GM12873 (cell line): ENCODE data around the gene LGR4.

Source experiments
- TF ChIP-seq, protein P1 (sequence below): IDR thresholded peaks from 2 replicates; pipeline ENCODE4 v1.5.1; 2012; ENCODE audit warnings: low read depth, mild to moderate bottlenecking, moderate library complexity, low read length, control low read depth; ENCODE audit not compliant: insufficient read depth; ENCODE audit errors: missing control alignments

The LGR4 gene

GRCh38 chr11:27380771-27381170 is 91.8 kb downstream of the LGR4 start:
- TF ChIP-seq, protein P1, sequence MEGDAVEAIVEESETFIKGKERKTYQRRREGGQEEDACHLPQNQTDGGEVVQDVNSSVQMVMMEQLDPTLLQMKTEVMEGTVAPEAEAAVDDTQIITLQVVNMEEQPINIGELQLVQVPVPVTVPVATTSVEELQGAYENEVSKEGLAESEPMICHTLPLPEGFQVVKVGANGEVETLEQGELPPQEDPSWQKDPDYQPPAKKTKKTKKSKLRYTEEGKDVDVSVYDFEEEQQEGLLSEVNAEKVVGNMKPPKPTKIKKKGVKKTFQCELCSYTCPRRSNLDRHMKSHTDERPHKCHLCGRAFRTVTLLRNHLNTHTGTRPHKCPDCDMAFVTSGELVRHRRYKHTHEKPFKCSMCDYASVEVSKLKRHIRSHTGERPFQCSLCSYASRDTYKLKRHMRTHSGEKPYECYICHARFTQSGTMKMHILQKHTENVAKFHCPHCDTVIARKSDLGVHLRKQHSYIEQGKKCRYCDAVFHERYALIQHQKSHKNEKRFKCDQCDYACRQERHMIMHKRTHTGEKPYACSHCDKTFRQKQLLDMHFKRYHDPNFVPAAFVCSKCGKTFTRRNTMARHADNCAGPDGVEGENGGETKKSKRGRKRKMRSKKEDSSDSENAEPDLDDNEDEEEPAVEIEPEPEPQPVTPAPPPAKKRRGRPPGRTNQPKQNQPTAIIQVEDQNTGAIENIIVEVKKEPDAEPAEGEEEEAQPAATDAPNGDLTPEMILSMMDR, result no peak

- TF ChIP-seq, protein P1, result no peak
These were observed 93.1 kb downstream of the LGR4 start for GRCh38 chr11:27379449-27379848.

DNA sequence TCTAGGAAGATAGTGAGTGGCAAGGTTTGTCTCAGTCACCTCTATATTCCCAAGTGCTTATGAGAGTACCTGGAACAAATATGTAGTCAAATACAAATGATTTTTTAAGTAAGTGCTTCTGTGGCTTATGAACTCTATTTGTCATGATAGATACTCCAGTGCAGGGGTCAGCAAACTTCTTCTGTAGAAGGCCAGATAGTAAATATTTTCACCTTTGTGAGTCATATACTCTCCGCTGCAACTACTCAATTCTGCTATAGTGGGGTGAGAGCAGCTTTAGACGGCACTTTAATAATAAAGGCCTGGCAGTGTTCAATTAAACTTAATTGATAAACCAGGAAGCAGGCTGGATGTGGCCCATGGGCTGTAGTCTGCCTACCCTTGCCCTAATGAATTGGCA is 97.2 kb downstream of the LGR4 start:
- TF ChIP-seq, protein P1, result no peak

GRCh38 chr11:27373856-27374602 is 98.6 kb downstream of the LGR4 start:
- TF ChIP-seq, protein P1, result no peak

GRCh38 chr11:27373392-27373791 is 99.2 kb downstream of the LGR4 start:
- TF ChIP-seq, protein P1, result no peak

- TF ChIP-seq, protein P1, result no peak
These were observed 100.4 kb downstream of the LGR4 start for GRCh38 chr11:27372164-27372563.

DNA sequence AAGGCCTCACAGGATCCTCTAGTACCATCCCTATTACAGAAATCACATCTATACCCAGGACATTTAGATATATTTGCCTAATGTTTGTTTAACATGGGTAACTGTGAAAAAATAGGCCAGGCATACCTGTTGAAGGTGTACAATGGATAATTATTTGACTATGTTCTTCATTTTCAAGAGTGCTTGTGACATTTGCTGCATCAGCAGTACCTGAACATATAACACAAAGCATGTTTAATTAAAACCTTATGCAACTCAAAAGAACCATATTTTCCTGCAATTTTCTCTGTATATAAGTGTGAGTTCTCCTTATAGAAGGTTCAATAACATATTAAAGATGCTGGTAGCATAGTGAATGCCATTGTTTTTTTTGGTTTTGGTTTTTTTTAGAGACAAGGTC is 101.1 kb downstream of the LGR4 start:
- TF ChIP-seq, protein P1, result no peak
